ENCODE measurements around the gene PPP6R3. TPM values are rescaled to one million over a fixed set of nuclear protein-coding genes. Genes with fewer than 3 reads are reported as not detected.

The PPP6R3 gene
- total and polyA plus RNA-seq, 2 of the 8 experiments (the other 6 are each of a cell fraction or from before 2014, with no cell fraction given), result 44.6 to 150 TPM

- TF ChIP-seq BRCA1 (IDR thresholded peaks at IDR 0.05; ENCODE audit: low read depth, low read length) (no peak), ZNF274 (IDR thresholded peaks at IDR 0.05; ENCODE audit: borderline replicate concordance, extremely low read depth, low read length) (no peak), CHD2 (IDR thresholded peaks at IDR 0.05; ENCODE audit: low read length) (no peak)
Observed at GRCh38 chr11:68524681-68525080, 64.1 kb downstream of the PPP6R3 start (continued).
